HEK293 (cell line): ENCODE measurements around the gene ZNF473.

Source experiments
- MZF1 ChIP-seq: fragments of 450-650 bp; formaldehyde crosslinking; IDR thresholded peaks from 2 replicates; pipeline ENCODE4 v1.5.1; 2017; ENCODE audit warnings: missing biosample characterization, missing genetic modification characterization, borderline replicate concordance
- OSR2 ChIP-seq: fragments of 450-650 bp; formaldehyde crosslinking; IDR thresholded peaks from 2 replicates; pipeline ENCODE4 v1.5.1; 2016; ENCODE audit warnings: missing biosample characterization, missing genetic modification characterization
- PRDM2 ChIP-seq: fragments of 450-650 bp; formaldehyde crosslinking; IDR thresholded peaks from 2 replicates; pipeline ENCODE4 v1.5.1; 2016; ENCODE audit warnings: missing biosample characterization, missing genetic modification characterization, borderline replicate concordance
- REST ChIP-seq: fragments of 450-650 bp; formaldehyde crosslinking; IDR thresholded peaks from 2 replicates; pipeline ENCODE4 v1.5.1; 2016; ENCODE audit warnings: missing biosample characterization, missing genetic modification characterization
- WT1 ChIP-seq: fragments of 450-650 bp; formaldehyde crosslinking; IDR thresholded peaks from 2 replicates; pipeline ENCODE4 v1.5.1; 2016; ENCODE audit warnings: missing biosample characterization, missing genetic modification characterization
- YY2 ChIP-seq: fragments of 450-650 bp; formaldehyde crosslinking; IDR thresholded peaks from 2 replicates; pipeline ENCODE4 v1.5.1; 2016; ENCODE audit warnings: missing biosample characterization, missing genetic modification characterization
- ZBTB10 ChIP-seq: fragments of 450-650 bp; formaldehyde crosslinking; IDR thresholded peaks from 2 replicates; pipeline ENCODE4 v1.5.1; 2016; ENCODE audit warnings: missing biosample characterization, missing genetic modification characterization
- ZEB2 ChIP-seq: fragments of 450-650 bp; formaldehyde crosslinking; IDR thresholded peaks from 2 replicates; pipeline ENCODE4 v1.5.1; 2016; ENCODE audit warnings: missing biosample characterization, missing genetic modification characterization
- ZFP37 ChIP-seq: fragments of 450-650 bp; formaldehyde crosslinking; IDR thresholded peaks from 2 replicates; pipeline ENCODE4 v1.5.1; 2016; ENCODE audit warnings: missing biosample characterization, missing genetic modification characterization
- ZFP69B ChIP-seq: fragments of 450-650 bp; formaldehyde crosslinking; IDR thresholded peaks from 2 replicates; pipeline ENCODE4 v1.5.1; 2016; ENCODE audit warnings: missing biosample characterization, missing genetic modification characterization
- ZIC2 ChIP-seq: fragments of 450-650 bp; formaldehyde crosslinking; IDR thresholded peaks from 2 replicates; pipeline ENCODE4 v1.5.1; 2016; ENCODE audit warnings: missing biosample characterization, missing genetic modification characterization
- ZNF10 ChIP-seq: fragments of 450-650 bp; formaldehyde crosslinking; IDR thresholded peaks from 2 replicates; pipeline ENCODE4 v1.5.1; 2017; ENCODE audit warnings: missing biosample characterization, missing genetic modification characterization
- ZNF114 ChIP-seq: fragments of 450-650 bp; formaldehyde crosslinking; IDR thresholded peaks from 2 replicates; pipeline ENCODE4 v1.5.0; 2017; ENCODE audit warnings: missing biosample characterization, missing genetic modification characterization
- ZNF214 ChIP-seq: fragments of 450-650 bp; formaldehyde crosslinking; IDR thresholded peaks from 2 replicates; pipeline ENCODE4 v1.5.1; 2017; ENCODE audit warnings: missing biosample characterization, mild to moderate bottlenecking, missing genetic modification characterization, borderline replicate concordance
- ZNF280D ChIP-seq: fragments of 450-650 bp; formaldehyde crosslinking; IDR thresholded peaks from 2 replicates; pipeline ENCODE4 v1.5.1; 2016; ENCODE audit warnings: missing biosample characterization, missing genetic modification characterization
- ZNF341 ChIP-seq: fragments of 450-650 bp; formaldehyde crosslinking; IDR thresholded peaks from 2 replicates; pipeline ENCODE4; 2016; ENCODE audit warnings: low read depth, missing biosample characterization, missing genetic modification characterization
- ZNF600 ChIP-seq: fragments of 450-650 bp; formaldehyde crosslinking; IDR thresholded peaks from 2 replicates; pipeline ENCODE4 v1.5.1; 2016; ENCODE audit warnings: missing biosample characterization, missing genetic modification characterization
- ZNF692 ChIP-seq: fragments of 450-650 bp; formaldehyde crosslinking; IDR thresholded peaks from 2 replicates; pipeline ENCODE4 v1.5.1; 2016; ENCODE audit warnings: missing biosample characterization, missing genetic modification characterization
- ZNF76 ChIP-seq: fragments of 450-650 bp; formaldehyde crosslinking; IDR thresholded peaks from 2 replicates; pipeline ENCODE4; 2016; ENCODE audit warnings: low read depth, missing biosample characterization, missing genetic modification characterization, borderline replicate concordance
- ZXDB ChIP-seq: fragments of 450-650 bp; formaldehyde crosslinking; IDR thresholded peaks from 2 replicates; pipeline ENCODE4 v1.5.1; 2016; ENCODE audit warnings: missing biosample characterization, missing genetic modification characterization

ZNF473 gene

GRCh38 chr19:50050406-50051227, 24.8 kb downstream of the ZNF473 start (continued):
- TF ChIP-seq ZNF692 (tag by site-specific recombination) (peak; percentile 79), ZNF214 (no peak), ZNF341 (tag by site-specific recombination) (no peak), ZIC2 (0 out of 2 replicates have a peak, but pooled peaks have one; percentile 5), PRDM2 (tag by site-specific recombination) (no peak), ZNF10 (tag by site-specific recombination) (no peak), ZNF600 (tag by site-specific recombination) (peak; percentile 18; the same call in 1 of the 2 replicates), ZNF76 (tag by site-specific recombination) (peak; percentile 82), OSR2 (tag by site-specific recombination) (no peak), ZNF114 (no peak), ZEB2 (tag by site-specific recombination) (peak; percentile 67; the same call in 1 of the 2 replicates), REST (tag by site-specific recombination) (no peak), WT1 (tag by site-specific recombination) (no peak), ZNF280D (tag by site-specific recombination) (no peak), ZFP69B (tag by site-specific recombination) (peak; percentile 61; the same call in 1 of the 2 replicates), YY2 (tag by site-specific recombination) (no peak), ZXDB (tag by site-specific recombination) (peak; percentile 78), ZFP37 (tag by site-specific recombination) (0 out of 2 replicates have a peak, but pooled peaks have one; percentile 52), ZBTB10 (tag by site-specific recombination) (peak; percentile 88), MZF1 (tag by site-specific recombination) (peak; percentile 100)
